IMR-90 (cell line): ENCODE measurements around the gene DGAT2. TPM values are rescaled to one million over a fixed set of nuclear protein-coding genes. Genes with fewer than 3 reads are reported as not detected.

ENCODE experiments used
- ATAC-seq: fragments of 200-7000 bp; cut with Tn5 transposase; 2 replicates; pipeline ENCODE4 v1.9.1; 2020; ENCODE audit warnings: low read depth, mild to moderate bottlenecking, moderate library complexity
- BruUV-seq: library from RNA; stranded (reverse); fragments of 400-500 nt; replicated peaks from 2 replicates; lab custom pipeline; 2021; lab: Mats Ljungman, UMichigan
- CTCF ChIA-PET: fragments of 300-600 bp; formaldehyde crosslinking; extraction: SDS; loops from one replicate; lab custom pipeline; 2021; ENCODE audit warnings: antibody characterized with exemption; lab: Yijun Ruan, JAX
- POLR2A ChIA-PET: fragments of 300-600 bp; sonication (Branson Sonifier 250); formaldehyde crosslinking; loops from one replicate; lab custom pipeline; 2022; ENCODE audit warnings: antibody characterized with exemption; ENCODE audit not compliant: unreplicated experiment; lab: Charles Lee
- DNase-seq: peaks from one replicate; pipeline ENCODE4 v3.0.0; 2013
- H2AFZ ChIP-seq: replicated peaks from 2 replicates; pipeline ENCODE3; 2013; ENCODE audit warnings: low read length, mild to moderate bottlenecking; ENCODE audit not compliant: poor library complexity
- H2AK5ac ChIP-seq: 2 replicates; pipeline ENCODE4 v1.6.1; 2013; ENCODE audit warnings: low read depth, low read length, inconsistent platforms
- H2AK9ac ChIP-seq: replicated peaks from 2 replicates; pipeline ENCODE3; 2013; ENCODE audit warnings: mild to moderate bottlenecking, low read depth, low read length, moderate library complexity; ENCODE audit not compliant: poor library complexity
- H2BK120ac ChIP-seq: 2 replicates; pipeline ENCODE4 v1.6.1; 2013; ENCODE audit warnings: low read depth, low read length, inconsistent platforms
- H2BK15ac ChIP-seq: 3 replicates; pipeline ENCODE4 v1.6.1; 2013; ENCODE audit warnings: low read depth, low read length, inconsistent platforms
- H2BK20ac ChIP-seq: 2 replicates; pipeline ENCODE4 v1.6.1; 2013; ENCODE audit warnings: low read depth, mild to moderate bottlenecking, inconsistent platforms, low read length, moderate library complexity
- H2BK5ac ChIP-seq: 2 replicates; pipeline ENCODE4 v1.6.1; 2013; ENCODE audit warnings: mild to moderate bottlenecking, low read depth, low read length, inconsistent platforms; ENCODE audit not compliant: poor library complexity, severe bottlenecking
- H3K14ac ChIP-seq: replicated peaks from 2 replicates; pipeline ENCODE4 v1.6.1; 2013; ENCODE audit warnings: low read depth, low read length, inconsistent platforms
- H3K18ac ChIP-seq: 2 replicates; pipeline ENCODE4 v1.6.1; 2013; ENCODE audit warnings: low read depth, low read length, control low read depth
- H3K23ac ChIP-seq: 2 replicates; pipeline ENCODE4 v1.6.1; 2013; ENCODE audit warnings: low read depth, low read length, inconsistent platforms
- H3K27ac ChIP-seq: 2 replicates; pipeline ENCODE4 v1.5.1; 2013; ENCODE audit warnings: mild to moderate bottlenecking, control low read depth, low read length; ENCODE audit not compliant: insufficient read depth
- H3K27me3 ChIP-seq: 2 replicates; pipeline ENCODE4 v1.6.1; 2013; ENCODE audit warnings: low read length; ENCODE audit not compliant: control insufficient read depth, insufficient read depth
- H3K36me3 ChIP-seq: 2 replicates; pipeline ENCODE4 v1.6.1; 2013; ENCODE audit warnings: low read length, mixed read lengths; ENCODE audit not compliant: control insufficient read depth, insufficient read depth
- H3K4ac ChIP-seq: 2 replicates; pipeline ENCODE4 v1.6.1; 2013; ENCODE audit warnings: low read depth, low read length, inconsistent platforms
- H3K4me1 ChIP-seq: 2 replicates; pipeline ENCODE4 v1.6.1; 2013; ENCODE audit warnings: low read length, mixed read lengths; ENCODE audit not compliant: control insufficient read depth, insufficient read depth
- H3K4me2 ChIP-seq: 2 replicates; pipeline ENCODE4 v1.6.1; 2013; ENCODE audit warnings: low read depth, mild to moderate bottlenecking, control low read depth, low read length, moderate library complexity
- H3K4me3 ChIP-seq: 2 replicates; pipeline ENCODE4 v1.5.1; 2013; ENCODE audit warnings: low read depth, mild to moderate bottlenecking, control low read depth, low read length, moderate library complexity; ENCODE audit not compliant: insufficient read depth
- H3K56ac ChIP-seq: 2 replicates; pipeline ENCODE4 v1.6.1; 2013; ENCODE audit warnings: low read length, inconsistent platforms; ENCODE audit not compliant: insufficient read depth; ENCODE audit errors: extremely low read depth
- H3K79me1 ChIP-seq, 2 experiments: 2 replicates each; pipeline ENCODE4 v1.6.1; 2013; ENCODE audit warnings: low read length in 2 of 2, inconsistent platforms in 1 of 2, low read depth in 1 of 2
- H3K9ac ChIP-seq: 2 replicates; pipeline ENCODE4 v1.6.1; 2013; ENCODE audit warnings: low read depth, low read length, control low read depth
- H3K9me1 ChIP-seq: 2 replicates; pipeline ENCODE4 v1.6.1; 2013; ENCODE audit warnings: low read length, inconsistent platforms; ENCODE audit not compliant: insufficient read depth
- H3K9me3 ChIP-seq: 2 replicates; pipeline ENCODE4 v1.6.1; 2013; ENCODE audit warnings: low read length; ENCODE audit not compliant: control insufficient read depth, insufficient read depth
- H4K20me1 ChIP-seq: 2 replicates; pipeline ENCODE4 v1.6.1; 2013; ENCODE audit warnings: low read length, inconsistent platforms; ENCODE audit not compliant: insufficient read depth
- H4K5ac ChIP-seq: 2 replicates; pipeline ENCODE4 v1.6.1; 2013; ENCODE audit warnings: mild to moderate bottlenecking, low read depth, low read length, control low read depth
- H4K8ac ChIP-seq, 2 experiments: 2 replicates each; pipeline ENCODE4 v1.6.1; 2013; ENCODE audit warnings: low read depth in 2 of 2, low read length in 2 of 2, control low read depth in 1 of 2, inconsistent platforms in 1 of 2
- H4K91ac ChIP-seq: 2 replicates; pipeline ENCODE4 v1.6.1; 2013; ENCODE audit warnings: low read depth, low read length, inconsistent platforms; ENCODE audit not compliant: insufficient read depth
- BHLHE40 ChIP-seq: fragments of 150-350 bp; IDR thresholded peaks from 2 replicates; pipeline ENCODE4 v1.6.1; 2016; ENCODE audit warnings: mild to moderate bottlenecking, low read depth, low read length
- CEBPB ChIP-seq: IDR thresholded peaks from 2 replicates; pipeline ENCODE4 v1.6.1; 2012; ENCODE audit warnings: low read depth, low read length, improper control_type of control experiment
- NFE2L2 ChIP-seq: fragments of 150-350 bp; IDR thresholded peaks from 2 replicates; pipeline ENCODE4 v1.6.1; 2016; ENCODE audit warnings: low read depth, mild to moderate bottlenecking, low read length
- WGBS, 2 experiments: methylation state at CpG; one replicate each; pipeline versions ENCODE4 v1.1.5 to v1.1.7; 2013; ENCODE audit warnings: missing lambda C conversion rate in 2 of 2; ENCODE audit not compliant: insufficient read length in 1 of 2; ENCODE audit errors: extremely low coverage in 2 of 2; 5-methylcytosine and 5-hydroxymethylcytosine counted together
- dilution Hi-C: fragments of 300-500 bp; cut with HindIII; formaldehyde crosslinking; loops from one replicate; pipeline ENCODE4 v1.14.3; 2018; ENCODE audit warnings: low sequenced_read_pairs; ENCODE audit not compliant: unreplicated experiment
- in situ Hi-C: fragments of 300-500 bp; cut with MboI; formaldehyde crosslinking; loops from 3 replicates; pipeline ENCODE4 v1.14.3; 2019; ENCODE audit warnings: low sequenced_read_pairs, inconsistent platforms, mixed read lengths
- intact Hi-C: fragments of 100-400 bp; cut with micrococcal nuclease; formaldehyde crosslinking; loops from 2 replicates; pipeline ENCODE4 v1.10.0; 2022
- polyA plus RNA-seq, 3 experiments: library from polyadenylated mRNA; depleted of rRNA; stranded (reverse); fragments of >200 nt; gene quantifications; 2 replicates each; pipeline ENCODE4 v1.2.3, GENCODE V29; 2012; ENCODE audit warnings: low replicate concordance in 1 of 3
- total RNA-seq: library from RNA; depleted of rRNA; stranded (reverse); fragments of >200 nt; gene quantifications from 2 replicates; pipeline ENCODE4 v1.2.3, GENCODE V29; 2012

Gene DGAT2
- total and polyA plus RNA-seq, 2 of the 4 experiments (the other 2 are of a cell fraction) = 2.3 to 2.4 TPM

- no peak overlapping the region for H3K4ac ChIP-seq
- TF ChIP-seq BHLHE40 (no peak), NFE2L2 (no peak), CEBPB (no peak)
- H4K20me1 ChIP-seq = no peaks in the 10 kb centered on the region
- WGBS, 2 experiments = no CpG with 5 or more reads among the region's 1 CpG
- peaks cover 34% of the 10 kb centered on the region for H3K27me3 ChIP-seq
- no peak overlapping the region for H2AK5ac ChIP-seq
- no peak overlapping the region for H4K8ac ChIP-seq
- no peak overlapping the region for H3K4me3 ChIP-seq
- no TSS peak for BruUV-seq
- H2AFZ ChIP-seq = no peak overlapping the region
- H3K23ac ChIP-seq = no peak overlapping the region
- no peaks in the 10 kb centered on the region for H3K4me1 ChIP-seq
- intact Hi-C loops = no loop called here
- no peak overlapping the region for H4K91ac ChIP-seq
- H2BK15ac ChIP-seq = no peak overlapping the region
- H3K18ac ChIP-seq = no peak overlapping the region
- no peak overlapping the region for H3K9ac ChIP-seq
- H3K56ac ChIP-seq = no peak overlapping the region
- H2AK9ac ChIP-seq = no peak overlapping the region
- H2BK5ac ChIP-seq = no peak overlapping the region
- no peak overlapping the region for H3K4me2 ChIP-seq
- no peak overlapping the region for H2BK20ac ChIP-seq
- H4K5ac ChIP-seq = no peak overlapping the region
- no peaks in the 10 kb centered on the region for H3K9me1 ChIP-seq
- H2BK120ac ChIP-seq = no peak overlapping the region
- no peaks in the 10 kb centered on the region for H3K36me3 ChIP-seq
- ChIA-PET CTCF (no interaction called here), POLR2A (no interaction called here)
- in situ Hi-C loops = no loop called here
- no peak overlapping the region for H3K27ac ChIP-seq
- no peaks in the 10 kb centered on the region for H3K79me1 ChIP-seq
- no peak overlapping the region for H3K14ac ChIP-seq
- DNase-seq (no peak), ATAC-seq (no peak)
- no peaks in the 10 kb centered on the region for H3K9me3 ChIP-seq
- dilution Hi-C loops = no loop called here
Measured at GRCh38 chr11:75784506-75784905, 15.9 kb downstream of the DGAT2 start.
